NCI-H2081 treated with DMSO at 0.1 percent for 48 hours (cell line): ENCODE data around the gene ZNF423.

Experiments
- DNase-seq: peaks from one replicate; lab custom pipeline; 2025; lab: John Stamatoyannopoulos, UW

Gene ZNF423

DNA sequence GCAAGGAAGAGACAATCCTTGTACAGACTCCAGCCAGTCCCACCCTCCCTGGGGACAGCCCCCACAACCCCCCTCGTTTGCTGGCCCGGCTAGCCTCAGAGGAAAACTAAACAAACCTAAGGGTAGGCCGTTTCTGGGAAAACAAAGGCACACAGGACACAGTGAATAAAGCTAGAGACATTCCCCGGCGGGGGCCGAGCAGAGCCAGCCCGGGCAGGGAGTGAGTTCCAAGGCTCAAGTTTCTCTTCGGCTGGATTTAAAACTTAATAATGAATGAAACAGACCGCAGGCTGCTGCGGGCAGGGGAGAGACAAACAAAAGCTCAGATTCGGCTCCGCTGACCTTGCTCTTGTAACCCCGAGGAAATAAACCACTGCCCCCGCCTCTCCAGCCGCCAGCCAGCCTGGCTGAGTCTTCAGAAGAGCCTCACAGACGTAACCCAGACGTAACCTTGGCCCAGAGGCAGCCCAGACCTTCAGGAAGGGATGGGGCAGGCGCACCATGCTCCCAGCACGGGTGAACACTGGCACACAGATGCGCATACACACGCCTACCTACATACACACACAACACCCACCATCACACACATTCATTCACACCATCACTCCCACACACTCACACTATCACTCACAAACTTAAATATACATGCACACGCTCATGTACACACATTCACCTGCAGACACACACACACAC lies 216.0 kb downstream of the ZNF423 start:
- no peak for DNase-seq

- DNase-seq: no peak
These were observed 217.0 kb downstream of the ZNF423 start for GRCh38 chr16:49638673-49639610.

- DNase-seq: no peak
These were observed 217.8 kb downstream of the ZNF423 start for GRCh38 chr16:49637933-49638672.

DNA sequence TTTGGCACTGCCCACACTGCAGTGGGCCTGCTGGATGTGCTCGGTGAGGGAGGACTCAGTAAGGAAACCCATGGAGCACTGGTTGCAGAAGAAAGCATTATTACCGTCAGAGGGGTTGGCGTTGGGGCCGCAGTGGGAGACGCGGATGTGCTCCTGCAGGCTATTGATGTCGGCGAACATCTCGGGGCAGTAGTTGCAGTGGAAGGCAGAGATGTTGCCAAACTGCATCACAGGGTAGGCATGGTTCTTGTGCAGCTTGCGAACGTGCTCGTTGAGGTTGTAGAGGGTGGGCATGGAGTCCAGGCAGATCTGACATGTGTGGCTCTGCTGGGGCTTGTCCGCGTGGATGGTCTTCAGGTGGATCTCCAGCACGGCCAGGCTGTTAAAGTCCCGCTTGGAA lies 218.4 kb downstream of the ZNF423 start:
- no peak for DNase-seq

DNA sequence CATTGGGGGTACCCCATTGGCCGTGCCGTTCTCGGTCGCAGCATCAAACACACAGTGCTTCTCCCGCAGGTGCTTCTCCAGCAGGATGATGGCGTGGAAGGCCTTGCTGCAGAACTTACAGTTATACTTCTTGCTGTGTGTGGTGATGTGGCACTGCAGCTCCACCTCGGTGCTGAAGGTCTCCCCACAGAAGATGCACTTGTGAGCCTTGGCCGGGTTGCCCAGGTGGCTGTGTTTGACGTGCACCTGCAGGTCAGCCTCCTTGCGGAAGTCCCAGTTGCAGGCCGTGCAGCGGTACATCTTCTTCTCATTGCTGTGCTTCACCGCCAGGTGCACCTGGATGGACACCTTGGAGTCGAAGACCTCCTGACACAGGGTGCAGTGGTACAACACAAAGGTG lies 219.3 kb downstream of the ZNF423 start:
- DNase-seq: no peak

GRCh38 chr16:49635591-49636581 lies 220.0 kb downstream of the ZNF423 start:
- no peak for DNase-seq

DNA sequence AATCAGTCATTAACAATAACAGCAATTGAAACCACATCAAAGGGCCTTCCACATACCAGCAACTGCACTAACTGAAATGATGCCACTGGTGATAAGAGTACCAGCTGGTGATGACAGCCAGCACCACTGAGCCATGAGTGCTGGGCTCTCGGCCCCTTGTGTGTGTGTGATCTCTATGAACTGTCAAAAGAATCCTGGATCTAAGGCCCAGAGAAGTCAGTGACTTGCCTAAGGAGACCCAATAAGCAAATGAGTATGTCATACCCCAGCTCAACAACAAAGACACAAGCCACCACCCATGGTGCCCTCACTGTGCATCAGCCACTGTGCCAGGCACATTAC lies 220.9 kb downstream of the ZNF423 start:
- DNase-seq: no peak

GRCh38 chr16:49634235-49635008 lies 221.5 kb downstream of the ZNF423 start:
- DNase-seq: no peak

GRCh38 chr16:49632795-49633184 lies 223.1 kb downstream of the ZNF423 start:
- DNase-seq: no peak

DNA sequence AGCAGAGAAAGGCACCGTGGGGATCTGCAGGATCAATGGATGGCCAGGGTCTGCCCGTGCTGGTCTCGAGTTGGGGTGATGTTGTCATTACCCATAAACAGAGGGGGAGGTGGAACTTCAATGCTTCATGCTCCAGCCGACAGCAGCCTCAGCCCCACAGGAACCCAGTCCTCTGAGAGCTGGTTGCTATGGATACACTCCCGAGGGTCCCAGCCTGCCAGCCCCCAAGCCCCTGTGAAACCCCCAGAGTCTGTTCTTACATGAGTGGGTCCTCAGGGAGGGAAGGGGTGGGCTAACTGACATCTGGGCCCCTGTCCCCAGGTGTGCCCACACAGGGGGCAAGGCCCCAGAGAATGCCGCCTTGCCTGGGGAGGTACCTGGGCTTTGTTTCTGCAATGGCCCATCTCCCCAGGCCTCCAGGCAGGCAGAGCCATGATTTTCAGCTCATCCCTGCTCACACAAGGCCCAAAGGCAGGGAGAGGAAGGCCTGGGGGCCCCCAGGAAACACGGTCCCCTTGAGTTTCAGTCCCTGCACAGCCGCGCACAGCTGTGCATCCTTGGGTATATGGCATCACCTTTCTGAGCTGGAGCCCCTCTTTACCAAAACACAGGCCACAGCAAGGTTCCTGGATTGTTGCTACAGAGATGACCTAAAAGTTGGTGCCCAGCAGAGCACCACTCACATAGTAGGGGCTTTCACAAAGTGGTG lies 223.7 kb downstream of the ZNF423 start:
- no peak for DNase-seq

DNA sequence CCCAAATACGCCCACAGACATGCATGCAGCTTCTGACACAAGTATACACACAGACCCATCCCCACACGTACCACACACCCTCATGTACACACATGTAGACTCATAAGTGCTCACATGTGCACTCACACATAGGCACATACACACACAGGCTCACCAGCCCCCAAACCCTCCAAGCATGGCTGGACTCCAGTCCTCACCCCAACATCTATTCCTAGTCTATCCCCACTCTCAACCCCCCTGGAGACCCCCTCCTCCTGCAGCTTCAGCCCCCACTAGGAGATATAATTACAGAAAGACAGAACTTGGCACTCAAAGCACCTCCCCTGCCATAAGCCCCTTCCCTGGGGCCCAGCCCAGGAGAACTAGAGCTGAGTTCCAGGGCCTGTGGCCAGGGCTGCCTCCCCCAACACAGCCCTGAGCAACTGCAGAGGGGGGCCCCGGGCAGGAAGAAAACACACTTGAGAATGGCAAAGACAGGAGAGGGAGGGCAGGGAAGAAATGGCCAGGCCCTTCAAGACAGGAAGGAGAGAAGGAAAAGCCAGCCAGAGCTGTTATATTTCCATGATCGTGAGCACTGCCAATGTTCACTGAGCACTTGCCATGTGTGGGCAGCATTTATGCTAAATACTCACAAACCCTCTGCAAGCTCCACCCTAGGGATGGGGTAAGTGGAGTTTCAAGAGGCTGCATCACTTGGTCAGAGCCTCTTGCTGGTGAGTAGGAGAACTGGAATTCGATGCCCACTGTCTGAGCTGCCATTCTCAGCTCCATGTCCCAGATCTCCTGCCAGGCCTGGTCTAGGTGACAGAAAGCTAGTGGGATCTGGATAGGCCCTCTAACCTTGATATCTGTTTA lies 224.5 kb downstream of the ZNF423 start:
- no peak for DNase-seq

DNA sequence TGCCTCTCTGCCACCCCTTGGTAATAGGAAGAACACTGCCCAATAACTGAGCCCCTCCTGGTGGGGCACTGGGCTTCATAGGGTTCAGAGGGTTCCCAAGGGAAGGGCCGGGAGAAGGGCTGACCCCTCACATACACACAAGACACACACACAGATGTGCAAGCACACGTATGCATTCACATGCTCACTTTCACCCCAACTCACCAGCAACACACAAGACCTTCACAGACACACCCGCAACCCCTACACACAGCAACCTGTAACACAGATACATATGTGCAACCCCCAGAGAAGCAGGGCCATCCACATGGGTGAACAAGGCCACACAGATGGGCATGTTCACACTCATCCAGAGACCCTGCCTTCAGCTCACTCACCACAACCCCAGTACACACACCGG lies 225.1 kb downstream of the ZNF423 start:
- DNase-seq: no peak

GRCh38 chr16:49629851-49630250 lies 226.1 kb downstream of the ZNF423 start:
- DNase-seq: no peak

GRCh38 chr16:49628148-49628547 lies 227.8 kb downstream of the ZNF423 start:
- no peak for DNase-seq

- DNase-seq: no peak
These were observed 230.4 kb downstream of the ZNF423 start for GRCh38 chr16:49625311-49626065.

DNA sequence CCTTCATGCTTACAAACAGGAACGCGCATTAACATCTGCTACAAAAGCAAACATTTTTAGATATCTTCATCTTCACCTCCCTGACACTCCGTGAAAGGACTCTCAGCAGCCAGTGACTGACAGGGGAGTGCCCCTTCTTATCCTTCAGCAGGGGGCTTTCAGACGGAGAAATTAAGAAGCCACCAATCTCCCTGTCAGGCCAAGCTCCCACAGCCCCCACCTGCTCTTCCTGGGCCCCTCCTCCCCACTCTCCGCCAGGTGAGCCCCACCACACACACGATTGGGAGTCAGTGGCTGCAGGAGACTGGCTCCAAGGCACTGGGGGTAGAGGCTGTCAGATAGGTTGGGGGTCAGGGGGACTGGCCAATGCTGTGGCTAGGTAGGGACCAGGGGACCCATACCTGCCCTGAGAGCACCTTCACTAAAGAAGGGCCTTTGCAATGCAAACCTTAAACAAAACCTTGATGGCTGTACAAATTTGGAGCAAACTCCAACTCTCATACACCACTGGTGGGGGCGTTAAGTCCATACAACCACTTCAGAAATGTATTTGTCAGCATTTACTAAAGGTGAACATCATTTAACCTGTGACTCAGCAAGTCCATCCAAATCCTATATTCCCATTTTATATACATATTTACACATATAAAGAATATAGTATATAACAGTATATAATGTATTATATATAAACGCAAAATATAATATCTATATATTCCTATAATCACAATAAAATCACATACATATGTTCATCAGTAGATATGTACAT lies 232.2 kb downstream of the ZNF423 start:
- no peak for DNase-seq
